Pulmonary artery endothelial cell (primary cell): Measurements from ENCODE around the gene PAMR1. TPM values are rescaled to one million over a fixed set of nuclear protein-coding genes. Genes with fewer than 3 reads are reported as not detected.

ENCODE experiments used
- DNase-seq: peaks from one replicate; pipeline ENCODE4 v3.0.0-alpha.2; 2011; ENCODE audit warnings: low read depth, low spot score
- total RNA-seq: library from RNA; depleted of rRNA; stranded (reverse); fragments of >200 nt; gene quantifications from 2 replicates; pipeline ENCODE4 v1.2.3, GENCODE V29; 2014

The PAMR1 gene
- total RNA-seq, 1 donor from 2014 or later: 0.33 TPM

DNA sequence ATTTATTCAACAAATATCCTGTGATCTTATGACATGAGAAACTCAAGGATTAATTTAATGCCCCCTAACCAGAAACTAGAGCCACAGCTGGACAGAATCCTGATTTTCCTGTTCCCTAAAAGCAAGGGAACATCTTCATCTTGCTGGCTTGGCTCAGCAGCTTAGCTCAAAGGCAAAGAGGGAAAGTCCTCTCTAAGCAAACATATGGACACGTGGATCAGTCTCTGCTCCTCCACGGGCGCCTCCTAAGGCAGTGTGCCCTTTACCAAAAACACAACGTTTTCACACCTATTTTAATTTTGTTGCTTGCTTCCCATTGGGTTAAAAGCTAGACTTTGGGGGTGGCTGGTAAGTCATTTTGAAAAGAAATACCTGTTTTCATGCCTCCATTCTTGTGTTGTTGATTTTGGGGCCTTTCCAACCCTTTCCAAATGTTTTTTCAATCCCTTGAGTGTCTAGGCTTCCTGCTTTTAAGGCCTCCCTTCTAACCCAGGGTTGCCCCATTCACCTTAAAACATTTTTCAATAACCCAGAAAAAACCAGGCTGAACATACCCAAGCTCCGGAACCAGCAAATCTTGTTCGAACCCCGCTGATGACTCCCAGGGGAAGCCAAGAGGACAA is 121.5 kb downstream of the PAMR1 start:
- DNase-seq: no peak

DNA sequence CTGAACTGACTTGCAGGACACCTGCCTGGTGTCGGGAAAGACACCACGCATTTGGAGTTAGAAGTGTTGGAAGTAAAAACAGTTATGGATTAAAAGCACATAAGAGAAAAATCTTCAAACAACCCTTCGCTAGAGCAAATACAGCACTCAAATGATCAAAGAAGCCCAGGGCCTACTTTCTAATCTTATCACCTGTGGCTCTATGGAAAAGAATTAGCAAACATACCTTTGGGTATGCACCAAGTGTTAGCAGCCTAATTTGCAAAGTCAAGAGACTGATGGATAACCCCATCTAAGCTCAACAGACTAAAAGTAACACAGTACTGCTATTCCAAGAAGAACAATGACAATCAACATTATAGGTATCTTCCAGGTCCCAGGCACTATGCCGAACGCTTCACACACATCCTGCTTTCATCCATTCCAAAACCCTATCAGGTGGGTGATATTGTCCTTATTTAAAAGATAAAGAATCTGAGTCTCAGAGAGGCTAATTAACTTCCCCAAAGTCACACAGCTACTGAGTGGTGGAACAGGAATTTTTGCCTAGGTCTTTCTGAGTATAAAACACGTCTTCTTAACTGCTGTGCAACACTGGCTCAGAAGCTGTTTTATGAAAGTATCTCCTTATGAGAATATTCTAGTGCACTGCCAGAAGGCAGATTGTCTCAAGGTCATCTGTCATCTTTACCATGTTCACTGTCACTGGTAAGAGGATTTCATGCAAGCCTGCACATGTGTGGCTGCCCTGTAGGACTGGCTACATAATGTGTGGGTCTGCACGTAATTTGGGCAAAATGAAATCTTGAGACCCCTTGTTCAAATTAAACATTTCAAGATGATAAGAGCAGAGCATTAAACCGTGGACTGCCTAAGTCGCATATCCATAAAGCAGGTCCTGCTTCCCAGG is 122.4 kb downstream of the PAMR1 start:
- DNase-seq: no peak

DNA sequence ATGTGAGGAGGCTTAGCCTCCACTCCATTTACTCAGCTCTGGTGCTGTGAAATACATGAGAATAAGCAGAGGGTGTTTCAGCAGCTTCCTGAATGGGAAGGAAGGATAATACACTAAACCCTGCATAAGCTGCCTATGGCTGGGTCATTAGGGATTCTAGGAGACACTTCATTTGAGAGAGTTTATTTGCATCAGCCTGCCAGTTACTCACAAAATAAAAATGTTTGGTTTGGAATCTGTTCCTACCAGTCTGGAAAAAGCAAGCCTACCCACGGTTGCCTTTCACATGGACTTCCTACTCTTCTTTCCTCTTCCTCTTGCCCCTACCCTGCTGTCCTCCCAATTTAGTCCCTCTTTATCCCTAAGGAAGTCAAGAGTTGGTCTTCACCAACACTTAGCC is 126.5 kb downstream of the PAMR1 start:
- no peak for DNase-seq

DNA sequence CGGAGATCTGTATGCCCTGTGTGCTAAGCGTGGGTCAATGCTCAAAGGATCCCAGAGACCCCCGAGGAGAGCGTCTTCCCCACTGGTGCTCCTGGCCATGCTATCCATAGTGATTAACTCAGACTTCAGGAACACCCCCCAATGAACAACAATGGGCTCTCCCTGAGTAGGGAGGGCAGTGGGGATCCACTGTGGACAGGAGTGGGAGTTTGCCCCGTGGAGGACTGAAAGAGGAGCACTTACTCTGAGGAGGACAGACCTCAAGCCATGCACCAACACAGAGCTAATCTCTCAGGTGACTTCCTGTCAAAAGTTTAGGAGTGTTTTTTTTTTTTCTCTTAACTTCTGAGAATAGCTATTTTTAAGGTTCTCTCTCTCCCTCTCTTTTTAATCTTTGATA is 130.5 kb downstream of the PAMR1 start:
- DNase-seq: no peak

DNA sequence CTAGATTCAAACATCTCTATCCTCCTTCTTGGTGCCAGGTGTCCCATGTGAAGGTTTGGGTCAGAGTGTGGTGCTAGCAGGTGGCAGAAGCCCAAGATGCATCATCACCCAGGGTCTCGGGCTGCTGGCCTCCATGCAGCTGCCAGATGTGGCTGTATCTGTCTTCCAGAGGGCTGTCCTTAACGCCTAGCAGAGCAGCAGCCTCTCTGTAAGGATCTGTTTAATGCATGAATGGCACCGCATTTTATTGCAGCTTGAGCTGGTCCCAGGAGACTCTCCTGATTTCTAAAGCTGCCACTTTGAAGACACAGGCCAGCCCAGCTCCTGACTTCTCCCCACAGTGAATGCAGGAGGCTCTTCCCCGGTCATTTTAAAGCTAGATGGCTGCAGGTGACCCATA is 132.3 kb downstream of the PAMR1 start:
- DNase-seq: no peak

DNA sequence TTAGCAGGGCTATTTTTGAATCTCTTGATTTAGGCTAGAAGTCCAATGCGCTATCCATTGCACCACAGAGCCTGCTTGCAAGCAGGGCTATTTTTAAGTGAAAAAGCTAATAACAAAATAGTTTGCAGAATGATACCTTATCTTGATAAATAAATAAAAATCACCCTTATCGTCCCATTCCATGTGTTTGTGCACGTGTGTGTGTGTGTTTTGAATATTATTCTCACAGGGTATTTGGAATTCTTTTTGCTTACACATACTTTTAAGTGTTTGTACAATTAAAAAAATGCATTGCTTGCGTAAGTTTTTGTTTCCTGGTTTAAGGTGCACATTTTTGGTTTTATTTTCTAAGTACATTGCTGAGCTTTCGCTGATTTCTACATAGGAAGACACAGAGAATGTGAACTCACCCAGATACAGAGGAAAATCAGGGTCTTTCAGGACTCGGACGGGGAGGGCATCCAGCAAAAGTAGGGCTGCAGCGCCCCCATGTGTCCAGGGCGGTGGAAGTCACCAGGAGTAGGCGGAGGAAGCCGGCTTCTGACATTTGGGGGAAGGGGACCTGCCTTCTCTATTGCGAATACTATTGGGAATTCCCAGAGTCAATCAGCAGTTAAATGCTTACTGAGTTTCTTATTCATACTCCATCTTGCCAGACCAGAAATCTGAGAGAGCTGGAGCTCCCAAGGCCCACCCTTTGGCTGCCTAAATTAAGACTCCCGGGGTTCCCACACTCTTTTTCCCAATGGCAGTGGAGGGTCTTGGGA is 133.3 kb downstream of the PAMR1 start:
- DNase-seq: peak; percentile 22

DNA sequence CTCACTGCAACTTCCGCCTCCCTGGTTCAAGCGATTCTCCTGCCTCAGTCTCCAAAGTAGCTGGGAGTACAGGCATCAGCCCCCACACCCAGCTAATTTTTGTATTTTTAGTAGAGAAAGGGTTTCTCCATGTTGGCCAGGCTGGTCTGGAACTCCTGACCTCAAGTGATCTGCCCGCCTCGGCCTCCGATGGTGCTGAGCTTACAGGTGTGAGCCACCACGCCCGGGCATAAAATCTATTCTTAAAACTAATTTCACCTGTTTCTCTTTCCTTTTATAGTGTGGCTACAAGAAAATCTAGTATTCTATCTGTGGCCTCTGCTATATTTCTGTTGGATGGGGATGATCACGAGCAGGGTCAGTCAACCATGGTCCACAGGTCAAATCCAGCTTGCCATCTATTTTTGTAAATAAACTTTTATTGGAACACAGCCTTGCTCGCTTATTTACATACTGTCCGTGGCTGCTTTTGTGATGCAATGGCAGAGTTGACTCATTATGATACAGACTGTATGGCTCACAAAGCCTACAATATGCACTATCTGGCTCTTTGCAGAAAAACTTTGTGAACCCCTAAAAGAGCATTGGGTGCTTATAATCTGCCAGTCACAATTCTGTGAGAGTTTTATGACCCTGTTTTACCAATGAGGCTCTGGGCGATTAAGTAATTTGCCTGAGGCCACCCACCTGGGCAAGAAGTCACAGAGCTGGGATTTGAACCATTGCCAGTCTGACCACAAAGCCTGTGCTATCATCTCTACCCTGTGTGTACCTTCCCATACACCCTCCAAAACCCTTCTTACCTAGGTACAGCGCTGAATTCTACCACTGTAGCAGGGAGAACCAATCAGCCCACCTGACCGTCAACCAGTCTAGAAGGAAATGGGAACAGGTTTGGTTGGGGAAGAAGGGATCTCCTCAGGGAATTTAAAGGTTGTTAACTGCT is 134.4 kb downstream of the PAMR1 start:
- no peak for DNase-seq

DNA sequence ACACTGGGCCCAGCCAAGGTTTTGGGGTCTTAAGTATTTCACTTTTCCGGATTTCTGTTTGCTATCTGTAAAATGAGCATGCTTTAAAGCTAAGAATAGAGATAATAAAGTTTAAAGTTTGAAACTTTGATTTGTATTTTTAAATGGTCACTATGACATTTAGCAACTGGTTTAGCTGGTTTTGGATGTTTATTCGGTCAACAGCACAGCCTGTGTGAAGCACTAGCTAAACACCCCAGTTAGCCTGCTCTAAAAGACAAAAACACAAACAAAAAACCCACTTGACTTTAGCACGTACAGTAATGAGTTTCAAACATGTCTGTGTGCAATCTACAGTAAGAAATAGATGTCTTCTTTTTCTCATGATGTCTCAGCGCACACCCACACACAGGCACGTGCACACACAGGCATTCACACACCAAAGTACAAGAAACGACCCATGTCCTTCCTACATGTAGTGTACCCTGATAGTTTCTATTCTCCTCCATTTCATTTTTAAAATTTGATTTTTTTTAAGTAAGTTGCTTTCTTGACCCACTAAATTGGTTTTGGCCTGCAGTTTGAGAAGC is 135.4 kb downstream of the PAMR1 start:
- DNase-seq: no peak

DNA sequence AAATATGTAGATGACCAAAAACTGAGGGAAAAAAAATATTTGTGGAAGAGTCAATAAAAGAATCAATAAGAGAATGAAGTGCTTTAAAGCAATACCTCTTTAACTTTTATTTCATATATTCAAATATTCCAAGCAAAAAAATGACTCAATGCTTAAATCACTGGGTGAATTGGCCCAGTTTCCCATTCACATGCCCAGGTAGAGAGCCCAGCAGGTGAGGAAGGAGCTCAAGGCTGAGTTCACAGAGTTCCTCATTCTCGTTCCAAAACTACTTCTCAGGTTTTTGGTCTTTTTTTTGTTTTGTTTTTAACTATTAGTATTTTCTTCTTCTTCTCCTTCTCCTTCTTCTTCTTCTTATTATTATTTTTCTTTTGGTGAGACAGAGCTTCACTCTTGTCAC is 136.3 kb downstream of the PAMR1 start:
- no peak for DNase-seq

DNA sequence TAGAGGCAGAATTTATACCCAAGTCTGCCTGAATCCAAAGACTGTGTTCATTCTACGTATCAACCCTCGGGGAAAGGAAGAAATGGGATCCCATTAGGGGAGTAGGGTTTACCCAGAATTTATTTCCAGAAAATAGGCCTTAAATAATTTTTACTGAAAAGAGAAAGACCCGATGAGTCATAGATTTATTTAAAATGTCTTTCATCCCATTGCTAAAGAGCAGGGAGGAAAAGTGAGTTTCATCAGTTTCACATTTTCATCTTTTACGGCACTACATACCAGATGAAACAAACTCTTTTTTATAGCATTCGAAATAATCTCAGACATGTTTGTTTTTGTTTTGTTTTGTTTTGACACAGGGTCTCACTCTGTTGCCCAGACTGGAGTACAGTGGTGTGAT is 137.4 kb downstream of the PAMR1 start:
- DNase-seq: no peak

DNA sequence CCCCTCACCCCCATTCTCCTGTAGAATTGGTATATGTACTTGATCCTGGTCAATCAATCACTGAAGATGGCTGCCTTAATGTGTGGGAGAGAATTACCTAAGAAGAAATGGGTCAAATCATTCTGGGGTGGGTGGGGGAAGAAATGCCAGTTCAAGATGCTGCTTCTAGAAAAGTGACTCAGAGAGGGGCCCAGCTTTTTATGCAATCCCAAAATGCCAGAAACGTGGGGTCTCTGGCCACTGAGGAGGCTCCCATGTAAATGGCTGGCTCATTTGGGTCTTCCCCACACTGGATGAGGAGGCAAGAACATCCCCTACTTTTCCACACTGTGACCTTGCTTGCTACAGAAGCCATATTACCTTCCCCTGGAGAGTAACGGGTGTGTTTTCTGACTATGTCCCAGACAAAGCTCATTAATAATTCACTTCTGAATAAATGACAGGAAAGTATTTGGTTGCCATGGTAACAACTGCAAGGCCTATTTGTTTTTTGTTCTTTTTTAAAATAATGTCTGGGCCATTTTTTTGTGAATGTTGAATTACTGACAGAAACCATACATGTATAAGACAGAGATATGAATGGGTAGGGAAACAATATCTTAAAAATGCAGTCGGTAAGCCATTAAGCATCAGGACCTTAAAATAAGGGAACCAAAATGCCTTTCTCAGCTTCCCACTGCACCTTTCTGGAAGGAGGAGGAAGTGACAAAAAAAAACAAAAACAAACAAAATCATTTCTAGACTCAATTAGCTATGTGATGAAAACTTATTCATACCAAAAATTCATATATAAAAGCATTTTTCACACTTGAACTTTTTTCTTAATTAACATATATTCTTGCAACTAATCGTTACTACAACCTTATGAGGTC is 138.1 kb downstream of the PAMR1 start:
- no peak for DNase-seq

DNA sequence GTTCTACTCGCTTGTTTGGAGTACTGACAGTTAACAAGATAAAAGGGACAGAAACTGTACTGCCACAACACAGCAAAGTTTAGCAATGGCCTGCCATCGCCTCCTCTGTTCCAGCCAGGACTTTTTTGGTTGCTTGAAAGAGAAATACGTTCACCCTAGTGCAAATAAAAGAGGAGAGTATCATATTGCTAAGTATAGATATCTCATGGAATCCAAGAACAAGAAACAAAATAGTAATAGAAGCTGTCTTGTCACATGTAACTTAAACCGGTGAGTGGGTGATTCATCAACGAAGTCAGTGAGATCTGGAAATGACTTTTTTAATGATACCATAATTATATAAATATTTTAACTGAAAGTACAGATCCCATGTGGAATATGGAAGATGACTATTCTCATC is 141.5 kb downstream of the PAMR1 start:
- no peak for DNase-seq

Other genes starting within 250 kb of the PAMR1 start
- gene SLC1A2, start 106.1 kb downstream of the PAMR1 start, total RNA-seq: not detected in 2 replicates
- 26.9 and 36.6 TPM in 2 replicates for gene FJX1, start 92.8 kb upstream of the PAMR1 start, total RNA-seq
- 21.5 and 30.2 TPM in 2 replicates for gene TRIM44, start 137.2 kb upstream of the PAMR1 start, total RNA-seq